Tibial artery (tissue), 4 donors: ENCODE data around the gene FNDC3B.

ENCODE experiments used
- DNase-seq, 2 donors: peaks; one replicate each; pipeline ENCODE4 v3.0.0-alpha.2; 2019
- H3K27ac ChIP-seq, 2 donors: fragments of 200-600 bp; sonication (generic) in 1 of 2; 1 replicate in 1 of 2; 2 replicates in 1 of 2; pipeline ENCODE4 v1.5.1; 2018 to 2019; ENCODE audit warnings: mild to moderate bottlenecking in 1 of 2
- H3K27me3 ChIP-seq, 2 donors: fragments of 200-600 bp; sonication (generic) in 1 of 2; one replicate each; pipeline versions ENCODE4 v1.5.1 to v1.6.0; 2016 to 2019
- H3K36me3 ChIP-seq, 3 donors: fragments of 200-600 bp; sonication (generic) in 2 of 3; one replicate each; pipeline ENCODE4 v1.5.1; 2016 to 2019; ENCODE audit warnings: mild to moderate bottlenecking in 2 of 3
- H3K4me1 ChIP-seq, 4 donors: fragments of 200-600 bp; sonication (generic) in 2 of 4; 1 replicate in 3 of 4; 2 replicates in 1 of 4; pipeline ENCODE4 v1.5.1; 2016 to 2019
- H3K4me3 ChIP-seq, 2 donors: fragments of 200-600 bp; sonication (generic) in 1 of 2; 1 replicate in 1 of 2; 2 replicates in 1 of 2; pipeline ENCODE4 v1.5.1; 2018 to 2019; ENCODE audit warnings: mild to moderate bottlenecking in 2 of 2
- H3K9me3 ChIP-seq, 3 donors: fragments of 200-600 bp; sonication (generic) in 1 of 3; one replicate each; pipeline ENCODE4 v1.5.1; 2016 to 2019
- intact Hi-C: fragments of 100-400 bp; cut with DNase I; formaldehyde crosslinking; loops from one replicate; pipeline ENCODE4 v1.15.0; 2023; ENCODE audit warnings: low total_unique reads
- TF ChIP-seq, protein P1 (sequence below), 2 experiments: fragments of 200-600 bp in 1 of 2; fragments of 450-650 bp in 1 of 2; IDR thresholded peaks; one replicate each; pipeline ENCODE4 v1.5.1; 2017 to 2019; ENCODE audit warnings: antibody characterized with exemption in 2 of 2, mild to moderate bottlenecking in 1 of 2, moderate library complexity in 1 of 2

The FNDC3B gene

DNA sequence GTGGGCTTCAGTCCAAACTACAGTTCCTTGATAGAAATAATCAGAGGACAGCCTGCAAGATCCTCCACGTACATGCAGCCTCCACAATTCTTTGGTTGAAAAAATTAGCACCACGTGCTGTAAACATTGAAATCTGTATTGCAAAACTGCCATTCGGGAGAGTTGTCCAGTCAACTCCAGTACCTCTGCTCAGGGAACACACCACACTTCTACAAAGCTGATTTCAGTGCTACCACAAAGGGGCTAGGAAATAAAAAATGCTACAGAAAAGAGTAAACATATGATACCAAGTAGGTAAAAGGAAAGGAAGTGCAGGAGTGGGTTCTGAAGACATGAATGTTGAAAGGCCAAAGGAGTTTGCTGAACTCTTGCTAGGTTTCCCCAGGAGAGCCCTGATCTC is 368.5 kb downstream of the FNDC3B start:
- Histone ChIP-seq H3K4me3 (no peak overlapping the region), H3K27ac (no peak overlapping the region), H3K27me3 (no peaks in the 10 kb centered on the region), H3K9me3 (no peaks in the 10 kb centered on the region), H3K4me1 (no peaks in the 10 kb centered on the region), H3K36me3 (no peaks in the 10 kb centered on the region)
- intact Hi-C loops = no loop called here
- TF ChIP-seq, protein P1, sequence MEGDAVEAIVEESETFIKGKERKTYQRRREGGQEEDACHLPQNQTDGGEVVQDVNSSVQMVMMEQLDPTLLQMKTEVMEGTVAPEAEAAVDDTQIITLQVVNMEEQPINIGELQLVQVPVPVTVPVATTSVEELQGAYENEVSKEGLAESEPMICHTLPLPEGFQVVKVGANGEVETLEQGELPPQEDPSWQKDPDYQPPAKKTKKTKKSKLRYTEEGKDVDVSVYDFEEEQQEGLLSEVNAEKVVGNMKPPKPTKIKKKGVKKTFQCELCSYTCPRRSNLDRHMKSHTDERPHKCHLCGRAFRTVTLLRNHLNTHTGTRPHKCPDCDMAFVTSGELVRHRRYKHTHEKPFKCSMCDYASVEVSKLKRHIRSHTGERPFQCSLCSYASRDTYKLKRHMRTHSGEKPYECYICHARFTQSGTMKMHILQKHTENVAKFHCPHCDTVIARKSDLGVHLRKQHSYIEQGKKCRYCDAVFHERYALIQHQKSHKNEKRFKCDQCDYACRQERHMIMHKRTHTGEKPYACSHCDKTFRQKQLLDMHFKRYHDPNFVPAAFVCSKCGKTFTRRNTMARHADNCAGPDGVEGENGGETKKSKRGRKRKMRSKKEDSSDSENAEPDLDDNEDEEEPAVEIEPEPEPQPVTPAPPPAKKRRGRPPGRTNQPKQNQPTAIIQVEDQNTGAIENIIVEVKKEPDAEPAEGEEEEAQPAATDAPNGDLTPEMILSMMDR (IDR thresholded peaks at IDR 0.05) = no peak
- DNase-seq = no peak

GRCh38 chr3:172410702-172411477 is 371.5 kb downstream of the FNDC3B start:
- Histone ChIP-seq H3K27ac (no peak overlapping the region), H3K4me1 (no peaks in the 10 kb centered on the region), H3K4me3 (no peak overlapping the region), H3K27me3 (no peaks in the 10 kb centered on the region), H3K36me3 (no peaks in the 10 kb centered on the region), H3K9me3 (no peaks in the 10 kb centered on the region)
- intact Hi-C loops = no loop called here
- DNase-seq = no peak
- TF ChIP-seq, protein P1 (IDR thresholded peaks at IDR 0.05) = no peak

- no peaks in the 10 kb centered on the region for H3K4me1 ChIP-seq
- TF ChIP-seq, protein P1 (IDR thresholded peaks at IDR 0.05) = no peak
- H3K36me3 ChIP-seq = no peaks in the 10 kb centered on the region
- H3K9me3 ChIP-seq = no peaks in the 10 kb centered on the region
- H3K27ac ChIP-seq = no peak overlapping the region
- intact Hi-C loops = no loop called here
- no peaks in the 10 kb centered on the region for H3K27me3 ChIP-seq
- no peak for DNase-seq
- no peak overlapping the region for H3K4me3 ChIP-seq
Measured at GRCh38 chr3:172411478-172411947, 372.1 kb downstream of the FNDC3B start.

DNA sequence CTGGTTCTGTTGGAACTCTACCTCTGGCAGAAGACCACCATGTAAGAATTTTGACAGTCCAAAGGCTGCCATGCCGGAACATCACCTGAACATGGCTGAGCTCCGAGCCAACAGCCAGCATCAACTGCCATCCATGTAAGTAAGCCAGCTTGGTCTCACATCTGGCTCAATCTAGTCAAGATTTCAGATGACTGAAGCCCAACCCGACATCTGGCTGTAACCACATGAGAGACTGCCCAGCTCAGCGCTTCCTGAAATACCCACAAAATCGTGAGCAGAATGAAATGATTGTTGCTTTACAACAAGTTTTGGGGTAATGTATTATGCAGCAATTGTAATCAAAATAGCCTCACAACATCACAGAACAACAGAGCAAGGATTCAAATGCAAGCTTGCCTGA is 375.9 kb downstream of the FNDC3B start:
- TF ChIP-seq, protein P1 (IDR thresholded peaks at IDR 0.05) = no peak
- no peaks in the 10 kb centered on the region for H3K9me3 ChIP-seq
- no peaks in the 10 kb centered on the region for H3K27me3 ChIP-seq
- H3K4me1 ChIP-seq = no peaks in the 10 kb centered on the region
- intact Hi-C loops = no loop called here
- no peaks in the 10 kb centered on the region for H3K36me3 ChIP-seq
- no peak overlapping the region for H3K27ac ChIP-seq
- DNase-seq = no peak
- H3K4me3 ChIP-seq = no peak overlapping the region

- intact Hi-C loops = no loop called here
- H3K27me3 ChIP-seq = peaks cover 0 to 2% of the 10 kb centered on the region in 2 donors
- no peaks in the 10 kb centered on the region for H3K36me3 ChIP-seq
- TF ChIP-seq, protein P1 (IDR thresholded peaks at IDR 0.05) = no peak
- H3K9me3 ChIP-seq = peaks cover 0 to 6% (median 6%) of the 10 kb centered on the region in 3 donors
- H3K27ac ChIP-seq = no peak overlapping the region
- H3K4me1 ChIP-seq = no peaks in the 10 kb centered on the region
- H3K4me3 ChIP-seq = no peak overlapping the region
- no peak for DNase-seq
Measured at GRCh38 chr3:172437713-172438112, 398.3 kb downstream of the FNDC3B start.
